ENCODE results near the gene FAM83C. TPM values are rescaled to one million over a fixed set of nuclear protein-coding genes. Genes with fewer than 3 reads are reported as not detected.

The FAM83C gene
- total and polyA plus RNA-seq, 9 of the 15 experiments (the other 6 are each of a cell fraction or from before 2014, with no cell fraction given) = not detected

DNA sequence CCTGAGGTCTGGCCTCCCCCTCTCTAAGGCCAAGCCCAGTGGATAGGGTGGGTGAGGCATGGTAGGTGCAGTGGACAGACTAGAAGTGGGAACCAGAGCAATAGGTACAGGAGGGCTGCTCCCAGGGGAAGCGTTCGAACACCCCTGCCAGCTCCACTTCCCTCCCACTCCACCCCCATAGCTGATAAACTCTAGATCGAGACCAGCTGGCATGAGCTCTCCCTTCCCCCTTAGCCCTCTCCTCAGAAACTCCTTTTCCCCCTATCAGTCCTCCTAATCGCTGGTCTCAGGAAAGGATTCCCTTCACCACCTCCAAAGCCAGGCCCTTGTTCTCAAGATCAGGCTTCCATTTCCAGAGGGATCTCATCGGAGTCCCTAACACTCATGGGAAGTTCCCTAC is 6.0 kb upstream of the FAM83C start:
- no peaks in the 10 kb centered on the region for H3K9me3 ChIP-seq (replicated peaks; ENCODE audit: control insufficient read depth, insufficient read depth, low read depth, low read length)
- in situ Hi-C loops (cut with MboI) (no loop called here), intact Hi-C loops (cut with micrococcal nuclease) (no loop called here)
- no peak overlapping the region for H3K4me3 ChIP-seq
- no peak overlapping the region for H3K27ac ChIP-seq (ENCODE audit: extremely low read depth, low read depth, low read length)
- H4K20me1 ChIP-seq (replicated peaks; ENCODE audit: control insufficient read depth, insufficient read depth, low read length) = 0 out of 2 replicates have a peak, but pooled peaks cover 4% of the 10 kb centered on the region
- H2AFZ ChIP-seq (ENCODE audit: low read depth, low read length) = no peak overlapping the region
- CTCF ChIA-PET (ENCODE audit: low intra/inter-chr PET ratio) = no interaction called here
- peaks cover 3 to 10% of the 10 kb centered on the region in 2 experiments; a peak in 4 of 5 replicates for H3K4me1 ChIP-seq (replicated peaks in 1 of 2; ENCODE audit: control insufficient read depth in 2 of 2, insufficient read depth in 2 of 2, low read length in 2 of 2)
- H3K27me3 ChIP-seq (ENCODE audit: control insufficient read depth in 2 of 2, insufficient read depth in 2 of 2, low read length in 2 of 2) = peaks cover 28 to 36% of the 10 kb centered on the region in 2 experiments
- H3K9me1 ChIP-seq (ENCODE audit: control insufficient read depth, insufficient read depth, low read length) = peaks cover 3% of the 10 kb centered on the region
- WGBS (ENCODE audit: insufficient coverage, low coverage, missing lambda C conversion rate) = 17% methylated on average over 5 of the region's 5 CpGs
- H3K36me3 ChIP-seq (ENCODE audit: control insufficient read depth, insufficient read depth, low read length) = peaks cover 6% of the 10 kb centered on the region; the same call in 1 of the 3 replicates
- no peak overlapping the region for H3K9ac ChIP-seq (ENCODE audit: insufficient read depth in 1 of 2, low read depth in 2 of 2, low read length in 2 of 2)
- POLR2A ChIA-PET = interaction anchor here (1.0 kb wide), 1 partner anchor 14 kb away, joined by 3 read pairs; no protein-coding TSS in a partner anchor
- FAIRE-seq (no peak), DNase-seq (ENCODE audit: extremely low read depth in 1 of 4, low spot score in 3 of 4) (no peak), ATAC-seq (no peak)
- BruUV-seq (replicated peaks) = no TSS peak
- TF ChIP-seq, protein P1, sequence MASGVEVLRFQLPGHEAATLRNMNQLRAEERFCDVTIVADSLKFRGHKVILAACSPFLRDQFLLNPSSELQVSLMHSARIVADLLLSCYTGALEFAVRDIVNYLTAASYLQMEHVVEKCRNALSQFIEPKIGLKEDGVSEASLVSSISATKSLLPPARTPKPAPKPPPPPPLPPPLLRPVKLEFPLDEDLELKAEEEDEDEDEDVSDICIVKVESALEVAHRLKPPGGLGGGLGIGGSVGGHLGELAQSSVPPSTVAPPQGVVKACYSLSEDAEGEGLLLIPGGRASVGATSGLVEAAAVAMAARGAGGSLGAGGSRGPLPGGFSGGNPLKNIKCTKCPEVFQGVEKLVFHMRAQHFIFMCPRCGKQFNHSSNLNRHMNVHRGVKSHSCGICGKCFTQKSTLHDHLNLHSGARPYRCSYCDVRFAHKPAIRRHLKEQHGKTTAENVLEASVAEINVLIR (CRISPR knock-in tag; IDR thresholded peaks at IDR 0.05) = no peak
- TF ChIP-seq, protein P2, sequence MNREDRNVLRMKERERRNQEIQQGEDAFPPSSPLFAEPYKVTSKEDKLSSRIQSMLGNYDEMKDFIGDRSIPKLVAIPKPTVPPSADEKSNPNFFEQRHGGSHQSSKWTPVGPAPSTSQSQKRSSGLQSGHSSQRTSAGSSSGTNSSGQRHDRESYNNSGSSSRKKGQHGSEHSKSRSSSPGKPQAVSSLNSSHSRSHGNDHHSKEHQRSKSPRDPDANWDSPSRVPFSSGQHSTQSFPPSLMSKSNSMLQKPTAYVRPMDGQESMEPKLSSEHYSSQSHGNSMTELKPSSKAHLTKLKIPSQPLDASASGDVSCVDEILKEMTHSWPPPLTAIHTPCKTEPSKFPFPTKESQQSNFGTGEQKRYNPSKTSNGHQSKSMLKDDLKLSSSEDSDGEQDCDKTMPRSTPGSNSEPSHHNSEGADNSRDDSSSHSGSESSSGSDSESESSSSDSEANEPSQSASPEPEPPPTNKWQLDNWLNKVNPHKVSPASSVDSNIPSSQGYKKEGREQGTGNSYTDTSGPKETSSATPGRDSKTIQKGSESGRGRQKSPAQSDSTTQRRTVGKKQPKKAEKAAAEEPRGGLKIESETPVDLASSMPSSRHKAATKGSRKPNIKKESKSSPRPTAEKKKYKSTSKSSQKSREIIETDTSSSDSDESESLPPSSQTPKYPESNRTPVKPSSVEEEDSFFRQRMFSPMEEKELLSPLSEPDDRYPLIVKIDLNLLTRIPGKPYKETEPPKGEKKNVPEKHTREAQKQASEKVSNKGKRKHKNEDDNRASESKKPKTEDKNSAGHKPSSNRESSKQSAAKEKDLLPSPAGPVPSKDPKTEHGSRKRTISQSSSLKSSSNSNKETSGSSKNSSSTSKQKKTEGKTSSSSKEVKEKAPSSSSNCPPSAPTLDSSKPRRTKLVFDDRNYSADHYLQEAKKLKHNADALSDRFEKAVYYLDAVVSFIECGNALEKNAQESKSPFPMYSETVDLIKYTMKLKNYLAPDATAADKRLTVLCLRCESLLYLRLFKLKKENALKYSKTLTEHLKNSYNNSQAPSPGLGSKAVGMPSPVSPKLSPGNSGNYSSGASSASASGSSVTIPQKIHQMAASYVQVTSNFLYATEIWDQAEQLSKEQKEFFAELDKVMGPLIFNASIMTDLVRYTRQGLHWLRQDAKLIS (CRISPR knock-in tag; IDR thresholded peaks at IDR 0.05) = no peak
- TF ChIP-seq KDM4B (IDR thresholded peaks at IDR 0.05; ENCODE audit: borderline replicate concordance in 2 of 2, low read depth in 1 of 2) = no peak
- TF ChIP-seq, protein P3, sequence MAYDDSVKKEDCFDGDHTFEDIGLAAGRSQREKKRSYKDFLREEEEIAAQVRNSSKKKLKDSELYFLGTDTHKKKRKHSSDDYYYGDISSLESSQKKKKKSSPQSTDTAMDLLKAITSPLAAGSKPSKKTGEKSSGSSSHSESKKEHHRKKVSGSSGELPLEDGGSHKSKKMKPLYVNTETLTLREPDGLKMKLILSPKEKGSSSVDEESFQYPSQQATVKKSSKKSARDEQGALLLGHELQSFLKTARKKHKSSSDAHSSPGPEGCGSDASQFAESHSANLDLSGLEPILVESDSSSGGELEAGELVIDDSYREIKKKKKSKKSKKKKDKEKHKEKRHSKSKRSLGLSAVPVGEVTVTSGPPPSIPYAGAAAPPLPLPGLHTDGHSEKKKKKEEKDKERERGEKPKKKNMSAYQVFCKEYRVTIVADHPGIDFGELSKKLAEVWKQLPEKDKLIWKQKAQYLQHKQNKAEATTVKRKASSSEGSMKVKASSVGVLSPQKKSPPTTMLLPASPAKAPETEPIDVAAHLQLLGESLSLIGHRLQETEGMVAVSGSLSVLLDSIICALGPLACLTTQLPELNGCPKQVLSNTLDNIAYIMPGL (CRISPR knock-in tag; IDR thresholded peaks at IDR 0.05) = no peak
- TF ChIP-seq MEF2A (IDR thresholded peaks at IDR 0.05; ENCODE audit: control insufficient read depth, low read depth, low read length) = no peak
- TF ChIP-seq ADNP (tag; IDR thresholded peaks at IDR 0.05) = no peak
- TF ChIP-seq PHB (CRISPR knock-in tag; IDR thresholded peaks at IDR 0.05) = no peak
- no peak for TF ChIP-seq GTF2A2 (tag; IDR thresholded peaks at IDR 0.05)
- no peak for TF ChIP-seq THRAP3 (IDR thresholded peaks at IDR 0.05; ENCODE audit: borderline replicate concordance)
- TF ChIP-seq GATAD2B (IDR thresholded peaks at IDR 0.05; ENCODE audit: borderline replicate concordance) = no peak
- TF ChIP-seq ELF2 (CRISPR knock-in tag; IDR thresholded peaks at IDR 0.05) = no peak
- no peak for TF ChIP-seq FOXP1 (CRISPR knock-in tag; IDR thresholded peaks at IDR 0.05)
- no peak for TF ChIP-seq FOXK1 (CRISPR knock-in tag; IDR thresholded peaks at IDR 0.05; ENCODE audit: borderline replicate concordance)
- H3K4me2 ChIP-seq (ENCODE audit: insufficient read depth, low read length) = no peak overlapping the region
- no peaks in the 10 kb centered on the region for H3K79me2 ChIP-seq (ENCODE audit: control insufficient read depth, insufficient read depth, low read length)
